HG02852 (cell line): ENCODE results near the gene KDM4B.
"Not testable (repeated sequence)": the region's sequence is repeated elsewhere in the genome, so short reads cannot be mapped to it uniquely, and the experiment has no call there.

Source experiments
- ATAC-seq: cut with Tn5 transposase; IDR thresholded peaks from one replicate; pipeline ENCODE4 v1.9.1; 2021; ENCODE audit warnings: mild to moderate bottlenecking, moderate library complexity; ENCODE audit not compliant: unreplicated experiment

KDM4B gene

DNA sequence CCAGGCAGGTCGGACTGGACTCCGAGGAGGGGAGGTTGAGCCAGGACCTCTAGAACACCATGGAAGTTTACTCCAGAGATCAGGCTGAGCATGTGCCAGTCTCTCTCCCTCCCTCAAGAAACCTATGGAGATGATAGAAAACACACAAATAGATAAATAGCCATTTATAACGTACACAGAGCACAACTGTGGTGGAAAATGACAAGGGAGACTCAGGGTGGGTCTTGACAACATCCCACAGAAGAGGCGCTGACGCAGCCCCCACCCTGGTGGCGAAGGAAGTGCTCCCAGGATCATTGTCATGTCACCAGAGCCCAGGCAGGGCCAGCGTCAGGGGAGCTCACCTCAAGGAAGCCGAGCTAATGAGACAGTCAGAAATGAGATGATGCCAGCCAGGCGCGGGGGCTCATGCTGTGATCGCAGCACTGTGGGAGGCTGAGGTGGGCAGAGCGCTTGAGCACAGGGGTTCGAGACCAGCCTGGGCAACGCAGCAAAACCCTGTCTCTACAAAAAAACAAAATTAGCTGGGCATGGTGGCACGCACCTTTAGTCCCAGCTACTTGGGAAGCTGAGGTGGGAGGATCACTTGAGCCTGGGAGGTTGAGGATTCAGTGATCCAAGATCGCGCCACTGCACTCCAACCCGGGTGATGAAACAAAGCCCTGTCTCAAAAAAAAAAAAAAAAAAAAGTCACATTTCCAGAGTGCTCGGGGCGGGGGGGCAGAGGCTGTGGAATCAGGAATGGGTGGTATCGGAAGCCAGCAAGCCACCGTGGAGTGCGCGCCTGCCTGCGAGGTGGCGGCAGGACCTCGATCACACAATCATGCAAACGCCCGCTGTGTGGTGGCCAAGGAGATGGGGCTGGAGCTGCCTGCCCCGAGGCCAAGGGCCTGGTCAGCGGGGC, 178.4 kb downstream of the KDM4B start:
- no peak for ATAC-seq

DNA sequence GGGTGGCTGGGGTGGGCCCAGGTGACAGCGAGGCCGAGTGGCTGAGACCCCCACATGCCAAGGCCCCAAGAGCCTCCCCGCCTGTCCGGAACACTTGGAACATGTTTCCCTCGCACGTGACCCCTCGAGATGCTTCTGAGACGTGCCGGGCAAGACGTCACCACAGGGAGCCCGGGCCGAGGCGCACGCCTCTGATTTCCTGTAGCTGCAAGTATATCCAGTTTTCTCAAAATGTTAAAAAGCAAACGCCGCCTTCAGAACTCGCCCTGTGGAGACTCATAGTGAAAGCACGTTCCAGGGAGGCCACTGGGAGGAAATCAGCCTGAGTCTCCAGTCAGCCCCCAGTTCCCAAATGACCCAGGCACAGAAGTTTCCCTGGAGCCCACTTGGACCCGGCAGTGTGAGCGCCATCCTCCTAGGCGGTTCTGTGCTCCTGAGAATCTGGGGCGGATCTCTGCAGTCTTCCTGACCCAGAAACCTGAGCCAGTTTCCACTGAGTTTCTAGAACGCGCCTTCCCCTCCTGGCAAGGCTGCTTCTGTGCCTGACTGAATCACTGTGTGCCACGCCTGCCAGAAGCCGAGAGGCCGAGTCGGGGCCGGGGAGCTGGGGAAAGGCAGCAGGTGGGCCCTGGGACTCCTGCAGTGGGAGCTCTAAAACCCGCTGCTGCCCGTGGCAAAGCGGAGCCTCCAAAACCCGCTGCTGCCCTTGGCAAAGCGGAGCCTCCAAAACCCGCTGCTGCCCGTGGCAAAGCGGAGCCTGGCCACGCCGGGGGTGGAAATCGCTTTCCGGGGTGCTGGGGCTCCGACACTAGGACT, 179.3 kb downstream of the KDM4B start:
- ATAC-seq: no peak

DNA sequence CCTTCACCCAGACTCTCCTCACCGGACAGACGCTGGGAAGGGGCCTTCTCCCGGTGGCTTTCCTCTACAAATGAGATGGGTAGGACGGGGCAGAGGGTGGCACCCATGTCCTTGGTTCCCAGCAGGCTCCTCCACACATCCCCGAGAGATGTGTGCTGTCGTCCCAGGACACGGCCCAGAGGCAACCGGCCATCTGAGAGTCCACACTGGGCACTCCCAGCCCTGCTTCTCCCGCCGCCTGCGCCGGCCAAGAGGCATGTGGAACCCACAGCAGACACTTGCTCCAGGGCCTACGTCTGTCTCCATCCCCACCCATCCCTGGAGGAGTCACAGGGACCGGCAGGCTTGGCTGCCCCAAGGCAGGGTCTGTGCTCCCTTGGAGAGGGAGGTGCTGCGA, 179.9 kb downstream of the KDM4B start:
- ATAC-seq: no peak

DNA sequence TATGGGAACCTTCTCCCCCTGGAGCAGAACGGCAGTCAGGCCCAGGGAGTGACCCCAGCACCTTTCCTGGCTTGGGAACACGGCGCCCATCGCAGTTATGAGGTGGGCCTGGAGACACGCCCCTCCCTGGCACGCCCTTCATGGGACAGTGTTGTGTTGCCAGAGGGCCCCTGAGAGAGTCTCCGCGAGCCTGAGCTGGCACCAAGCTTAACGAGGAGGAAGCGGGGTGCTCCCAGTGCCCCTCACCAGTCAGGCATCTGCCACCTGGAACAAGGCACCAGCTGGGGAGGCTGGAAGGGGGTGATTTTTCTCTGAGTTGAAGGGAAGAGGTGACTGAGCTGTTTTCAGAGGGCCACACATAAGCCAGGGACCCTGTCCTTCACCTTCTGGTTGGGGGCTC, 180.6 kb downstream of the KDM4B start:
- ATAC-seq: no peak

DNA sequence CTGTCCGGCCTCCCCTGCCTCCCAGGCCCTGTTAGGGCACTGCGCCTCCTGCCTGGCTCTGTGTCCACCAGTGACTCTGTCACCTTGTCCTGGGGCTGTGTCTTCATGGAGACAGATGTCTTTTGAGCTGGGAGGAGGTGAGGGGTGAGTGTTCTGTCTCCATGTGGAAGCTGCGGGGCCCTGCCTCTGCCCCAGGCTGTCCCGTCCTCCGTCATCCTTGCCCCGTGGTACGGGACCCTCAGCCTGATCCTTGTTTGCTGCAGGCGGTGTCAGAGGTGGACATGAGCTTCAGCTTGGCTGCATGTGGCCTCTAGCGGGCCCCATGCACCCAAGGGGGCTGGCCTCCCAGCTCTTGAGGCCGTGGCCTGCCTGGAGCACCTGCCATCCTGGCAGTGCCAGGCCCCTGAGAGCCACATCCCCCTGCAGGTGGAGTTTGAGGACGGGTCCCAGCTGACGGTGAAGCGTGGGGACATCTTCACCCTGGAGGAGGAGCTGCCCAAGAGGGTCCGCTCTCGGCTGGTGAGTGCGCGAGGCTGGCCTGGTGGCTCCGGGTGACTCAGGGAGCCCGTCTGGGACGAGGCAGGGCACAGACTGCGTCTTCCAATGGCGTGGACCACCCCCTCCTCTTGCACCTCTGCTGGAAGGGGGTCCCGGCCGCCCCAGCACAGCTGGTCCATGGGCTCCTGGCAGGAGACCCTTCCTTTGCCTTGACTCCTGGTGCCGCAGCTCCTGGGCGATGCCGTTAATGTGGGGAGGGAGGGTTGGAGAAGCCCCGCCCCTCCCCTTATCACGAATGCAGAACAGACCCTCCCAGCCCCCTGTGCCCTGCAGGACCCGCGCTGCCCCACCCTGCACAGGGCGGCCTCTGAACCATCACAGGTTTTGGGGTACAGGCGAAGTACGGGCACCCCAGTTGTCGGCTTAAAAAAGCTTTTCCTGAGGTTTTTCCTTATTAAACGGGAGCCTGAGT, 181.3 kb downstream of the KDM4B start:
- no peak for ATAC-seq

DNA sequence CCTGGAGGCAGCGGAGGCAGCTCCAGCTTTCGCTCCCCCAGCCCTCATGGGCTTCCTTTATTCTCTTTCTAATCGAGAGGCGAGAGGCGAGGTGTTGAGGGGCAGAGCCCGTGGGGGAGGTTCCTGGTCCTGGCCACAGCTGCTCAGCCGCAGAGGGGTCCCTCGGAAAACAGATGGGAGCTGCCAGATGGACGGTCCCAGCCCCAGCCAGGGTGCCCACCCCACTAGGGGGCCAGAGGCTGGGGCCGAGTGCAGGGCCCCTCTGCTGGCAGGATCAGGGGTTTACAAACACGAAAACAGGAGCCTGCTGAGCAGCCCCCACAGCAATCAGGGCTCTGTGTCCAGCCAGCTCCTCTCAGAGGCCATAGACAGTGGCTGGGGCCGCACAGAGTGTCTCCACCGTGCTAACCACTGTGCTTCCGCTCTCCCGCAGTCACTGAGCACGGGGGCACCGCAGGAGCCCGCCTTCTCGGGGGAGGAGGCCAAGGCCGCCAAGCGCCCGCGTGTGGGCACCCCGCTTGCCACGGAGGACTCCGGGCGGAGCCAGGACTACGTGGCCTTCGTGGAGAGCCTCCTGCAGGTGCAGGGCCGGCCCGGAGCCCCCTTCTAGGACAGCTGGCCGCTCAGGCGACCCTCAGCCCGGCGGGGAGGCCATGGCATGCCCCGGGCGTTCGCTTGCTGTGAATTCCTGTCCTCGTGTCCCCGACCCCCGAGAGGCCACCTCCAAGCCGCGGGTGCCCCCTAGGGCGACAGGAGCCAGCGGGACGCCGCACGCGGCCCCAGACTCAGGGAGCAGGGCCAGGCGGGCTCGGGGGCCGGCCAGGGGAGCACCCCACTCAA, 182.2 kb downstream of the KDM4B start:
- no peak for ATAC-seq

DNA sequence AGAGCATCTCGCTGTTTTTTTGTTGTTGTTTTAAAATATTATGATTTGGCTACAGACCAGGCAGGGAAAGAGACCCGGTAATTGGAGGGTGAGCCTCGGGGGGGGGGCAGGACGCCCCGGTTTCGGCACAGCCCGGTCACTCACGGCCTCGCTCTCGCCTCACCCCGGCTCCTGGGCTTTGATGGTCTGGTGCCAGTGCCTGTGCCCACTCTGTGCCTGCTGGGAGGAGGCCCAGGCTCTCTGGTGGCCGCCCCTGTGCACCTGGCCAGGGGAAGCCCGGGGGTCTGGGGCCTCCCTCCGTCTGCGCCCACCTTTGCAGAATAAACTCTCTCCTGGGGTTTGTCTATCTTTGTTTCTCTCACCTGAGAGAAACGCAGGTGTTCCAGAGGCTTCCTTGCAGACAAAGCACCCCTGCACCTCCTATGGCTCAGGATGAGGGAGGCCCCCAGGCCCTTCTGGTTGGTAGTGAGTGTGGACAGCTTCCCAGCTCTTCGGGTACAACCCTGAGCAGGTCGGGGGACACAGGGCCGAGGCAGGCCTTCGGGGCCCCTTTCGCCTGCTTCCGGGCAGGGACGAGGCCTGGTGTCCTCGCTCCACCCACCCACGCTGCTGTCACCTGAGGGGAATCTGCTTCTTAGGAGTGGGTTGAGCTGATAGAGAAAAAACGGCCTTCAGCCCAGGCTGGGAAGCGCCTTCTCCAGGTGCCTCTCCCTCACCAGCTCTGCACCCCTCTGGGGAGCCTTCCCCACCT, 183.3 kb downstream of the KDM4B start:
- no peak for ATAC-seq

DNA sequence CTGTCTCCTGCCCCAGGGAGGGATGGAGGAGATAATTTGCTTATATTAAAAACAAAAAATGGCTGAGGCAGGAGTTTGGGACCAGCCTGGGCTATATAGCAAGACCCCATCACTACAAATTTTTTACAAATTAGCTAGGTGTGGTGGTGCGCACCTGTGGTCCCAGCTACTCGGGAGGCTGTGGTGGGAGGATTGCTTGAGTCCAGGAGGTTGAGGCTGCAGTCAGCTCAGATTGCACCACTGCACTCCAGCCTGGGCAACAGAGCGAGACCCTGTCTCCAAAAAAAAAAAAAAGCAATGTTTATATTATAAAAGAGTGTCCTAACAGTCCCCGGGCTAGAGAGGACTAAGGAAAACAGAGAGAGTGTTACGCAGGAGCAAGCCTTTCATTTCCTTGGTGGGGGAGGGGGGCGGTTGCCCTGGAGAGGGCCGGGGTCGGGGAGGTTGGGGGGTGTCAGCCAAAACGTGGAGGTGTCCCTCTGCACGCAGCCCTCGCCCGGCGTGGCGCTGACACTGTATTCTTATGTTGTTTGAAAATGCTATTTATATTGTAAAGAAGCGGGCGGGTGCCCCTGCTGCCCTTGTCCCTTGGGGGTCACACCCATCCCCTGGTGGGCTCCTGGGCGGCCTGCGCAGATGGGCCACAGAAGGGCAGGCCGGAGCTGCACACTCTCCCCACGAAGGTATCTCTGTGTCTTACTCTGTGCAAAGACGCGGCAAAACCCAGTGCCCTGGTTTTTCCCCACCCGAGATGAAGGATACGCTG, 184.0 kb downstream of the KDM4B start:
- ATAC-seq: no peak

DNA sequence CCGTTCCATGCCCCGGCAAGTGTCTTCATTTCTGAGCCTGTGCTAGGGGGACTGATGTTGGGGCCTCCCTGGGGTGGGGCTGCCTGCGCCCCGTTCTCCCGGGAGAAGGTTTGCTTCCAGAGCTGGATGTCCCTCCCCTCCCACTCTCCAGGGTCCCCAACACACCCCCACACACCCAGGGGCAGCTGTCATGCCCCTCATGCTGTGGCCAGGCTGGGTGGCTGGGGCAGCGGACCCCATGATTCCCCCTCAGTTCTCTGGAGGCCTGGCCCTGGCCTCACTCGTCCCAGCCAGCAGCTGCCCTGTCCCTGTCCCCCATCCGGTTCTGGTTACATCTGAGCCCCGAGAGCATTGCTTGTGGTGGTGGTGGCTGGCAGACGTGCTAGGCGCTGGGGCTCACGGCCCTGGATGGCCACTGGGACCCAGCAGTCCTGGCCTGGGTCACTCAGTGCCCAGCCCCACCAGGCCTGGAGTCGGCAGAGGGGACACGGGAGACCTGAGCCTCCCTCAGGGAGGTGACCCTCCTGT, 184.8 kb downstream of the KDM4B start:
- no peak for ATAC-seq

DNA sequence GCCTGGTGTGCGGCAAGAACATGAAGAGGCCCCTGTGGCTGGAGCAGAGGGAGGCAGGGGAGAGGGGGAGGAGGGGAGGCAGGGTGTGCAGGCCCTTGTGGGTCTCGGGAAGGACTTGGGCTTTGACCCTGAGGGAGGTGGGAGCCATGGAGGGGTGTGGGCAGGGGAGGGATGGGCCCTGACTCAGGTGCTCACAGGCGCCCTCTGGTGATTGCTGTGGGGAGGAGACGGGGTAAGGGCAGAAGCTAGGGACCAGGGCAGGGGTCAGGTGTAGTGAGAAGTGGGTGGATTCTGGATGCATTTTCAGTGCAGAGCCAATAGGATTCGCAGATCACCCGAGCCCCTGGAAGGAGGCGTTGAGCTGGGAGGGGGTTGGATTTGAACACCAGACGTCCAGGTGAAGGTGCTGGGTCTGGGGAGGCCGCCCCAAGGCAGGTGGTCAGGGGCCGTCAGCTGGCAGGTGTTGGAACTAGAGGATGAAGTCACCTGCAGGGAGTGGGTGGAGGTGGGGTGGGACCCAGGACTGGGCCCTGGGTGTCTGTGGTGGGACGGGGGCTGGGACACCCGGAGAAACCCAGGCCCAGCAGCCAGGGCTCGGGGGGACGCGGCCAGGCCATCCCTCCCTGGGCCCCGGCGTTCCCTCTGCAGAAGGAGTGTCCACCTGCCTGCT, 185.4 kb downstream of the KDM4B start:
- ATAC-seq: no peak

DNA sequence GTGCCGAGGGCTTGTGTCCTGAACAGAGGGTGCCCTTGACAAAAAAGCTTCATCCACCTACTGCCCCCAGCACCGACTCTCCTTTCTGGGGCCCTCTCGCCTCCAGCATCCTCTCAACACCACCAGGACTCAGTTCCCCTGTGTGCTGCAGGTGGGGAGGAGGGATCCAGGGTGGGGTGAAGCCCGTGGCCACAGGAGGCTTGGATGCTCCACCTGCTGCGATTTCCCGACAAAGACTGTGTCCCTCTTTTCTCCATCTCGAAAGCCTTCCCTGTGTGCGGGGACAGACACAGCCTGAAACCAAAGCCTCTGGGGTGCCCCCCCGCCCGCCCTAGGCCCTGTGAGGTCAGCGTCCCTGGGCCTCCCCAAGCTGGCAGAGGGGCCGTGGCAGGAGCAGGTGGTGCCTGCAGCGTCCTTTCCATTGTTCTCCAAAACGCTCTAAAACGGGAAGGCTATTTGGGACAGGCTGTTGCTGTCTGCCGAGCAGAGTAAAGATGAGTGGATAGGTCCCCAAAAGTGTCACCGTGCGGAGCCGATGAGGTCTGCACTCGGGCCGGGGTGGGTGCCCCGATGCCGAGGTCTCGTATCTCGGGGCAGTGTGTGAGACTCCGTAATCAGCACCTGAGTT, 186.0 kb downstream of the KDM4B start:
- ATAC-seq: no peak

DNA sequence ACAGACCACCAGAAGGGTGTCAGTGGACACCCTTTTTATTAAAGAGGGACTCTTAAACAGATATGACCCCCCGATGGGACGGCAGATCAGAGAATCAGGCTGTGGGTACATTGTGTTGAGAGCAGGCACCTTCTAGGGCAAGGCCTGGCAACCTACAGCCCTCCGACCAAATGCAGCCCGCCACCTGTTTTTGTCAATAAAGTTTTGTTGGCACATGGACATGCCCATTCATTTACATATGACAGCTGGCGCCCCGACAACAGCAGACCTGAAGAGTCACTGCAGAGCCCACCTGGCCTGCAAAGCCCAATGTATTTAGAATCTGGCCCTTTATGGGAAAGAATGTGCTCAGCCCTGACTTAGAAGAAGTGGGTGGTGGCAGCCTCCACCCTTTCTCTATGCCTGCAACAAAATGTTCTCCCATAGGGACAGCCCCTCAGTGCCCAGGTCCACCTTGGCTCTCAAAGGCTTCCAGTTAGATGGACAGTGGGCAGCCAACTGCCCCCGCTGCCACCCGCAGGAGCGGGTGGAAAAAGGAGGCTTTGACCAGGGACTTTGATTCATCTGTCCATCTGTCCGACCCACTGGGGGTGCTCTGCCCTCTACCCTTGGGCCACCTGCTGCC, 186.8 kb downstream of the KDM4B start:
- no peak for ATAC-seq

DNA sequence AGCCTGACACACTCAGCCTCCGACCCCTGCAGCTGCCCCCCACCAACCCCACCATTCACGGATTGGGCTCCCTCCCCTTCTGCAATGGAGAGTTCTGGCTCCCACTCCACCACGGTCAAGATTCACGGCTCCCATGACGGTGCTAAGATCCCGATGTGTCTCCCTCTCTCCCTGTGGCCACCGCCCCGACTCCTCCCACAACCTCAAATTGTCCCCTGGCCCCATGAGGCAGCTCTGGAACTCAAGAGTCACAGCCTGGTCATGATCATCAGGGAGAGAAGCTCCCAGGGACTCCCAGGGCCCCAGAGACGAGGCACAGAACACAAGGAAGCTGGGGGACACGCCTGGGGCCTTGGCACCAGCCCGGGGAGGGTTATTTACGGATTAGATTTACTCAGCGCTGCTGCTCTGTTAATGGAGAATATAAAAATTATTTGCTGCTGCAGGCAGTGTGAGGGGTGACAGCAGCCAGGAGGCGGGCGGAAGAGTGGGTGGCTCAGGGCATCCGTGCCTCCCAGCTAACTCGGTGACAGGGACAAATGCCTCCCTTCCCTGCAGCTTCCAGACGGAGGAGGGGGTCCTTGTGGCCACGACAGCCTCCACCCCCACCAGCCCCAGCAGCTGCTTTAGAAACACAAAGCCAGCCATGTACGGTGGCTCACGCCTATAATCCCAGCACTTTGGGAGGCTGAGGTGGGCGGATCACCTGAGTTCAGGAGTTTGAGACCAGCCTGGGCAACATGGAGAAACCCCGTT, 187.5 kb downstream of the KDM4B start:
- ATAC-seq: no peak

DNA sequence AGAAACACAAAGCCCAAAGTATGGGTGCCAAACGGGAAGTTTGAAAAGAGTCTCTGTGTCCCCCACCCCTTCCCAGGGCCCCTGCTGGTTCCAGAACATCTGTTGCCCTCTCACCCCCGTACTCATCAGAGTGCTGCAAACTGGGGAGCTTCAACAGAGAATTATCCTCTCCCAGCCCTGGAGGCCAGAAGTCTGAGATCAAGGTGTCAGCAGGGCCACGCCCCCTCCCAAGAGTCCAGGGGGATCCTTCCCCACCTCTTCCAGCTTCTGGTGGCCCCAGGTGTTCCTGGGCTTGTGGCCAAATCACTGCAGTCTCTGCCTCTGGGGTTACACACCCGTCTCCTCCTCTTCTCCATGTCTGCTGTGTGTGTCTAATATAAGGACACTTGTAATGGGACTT, 188.3 kb downstream of the KDM4B start:
- no peak for ATAC-seq

DNA sequence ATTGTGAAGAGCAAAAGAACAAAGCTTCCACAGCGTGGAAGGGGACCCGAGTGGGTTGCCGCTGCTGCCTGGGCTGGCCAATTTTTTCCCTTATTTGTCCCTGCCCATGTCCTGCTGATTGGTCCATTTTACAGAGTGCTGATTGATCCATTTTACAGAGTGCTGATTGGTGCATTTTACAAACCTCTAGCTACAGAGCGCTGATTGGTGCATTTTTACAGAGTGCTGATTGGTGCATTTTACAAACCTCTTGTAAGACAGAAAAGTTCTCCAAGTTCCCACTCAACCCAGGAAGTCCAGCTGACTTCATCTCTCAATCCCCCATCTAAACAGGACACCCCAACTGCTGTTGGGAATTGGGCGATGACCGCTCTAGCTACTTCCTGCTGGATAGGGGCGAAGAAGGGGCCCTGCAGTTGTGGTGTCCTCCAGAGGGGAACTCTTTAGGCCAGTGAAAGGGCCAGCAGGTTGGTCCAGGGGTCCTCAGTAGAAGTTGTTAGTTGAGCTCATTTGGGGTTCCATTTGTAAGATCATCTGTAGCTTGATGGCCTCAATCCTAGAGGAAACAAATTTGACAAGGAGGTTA, 189.7 kb downstream of the KDM4B start:
- not testable (repeated sequence) for ATAC-seq
